GM12878 (cell line): Measurements from ENCODE around the gene INO80. TPM values are rescaled to one million over a fixed set of nuclear protein-coding genes. Genes with fewer than 3 reads are reported as not detected.
"Not testable (repeated sequence)": the region's sequence is repeated elsewhere in the genome, so short reads cannot be mapped to it uniquely, and the experiment has no call there.

Experiments used
- ATAC-seq: fragments of 200-7000 bp; cut with Tn5 transposase; 3 replicates; pipeline ENCODE4 v1.9.1; 2020; ENCODE audit warnings: mild to moderate bottlenecking, moderate library complexity
- BruUV-seq: library from RNA; stranded (reverse); fragments of 400-500 nt; replicated peaks from 2 replicates; lab custom pipeline; 2021; lab: Mats Ljungman, UMichigan
- CTCF ChIA-PET: fragments of 300-600 bp; sonication (Branson Sonifier 250); formaldehyde crosslinking; extraction: SDS; loops from one replicate; lab custom pipeline; 2021; ENCODE audit warnings: inconsistent platforms; lab: Yijun Ruan, JAX
- POLR2A ChIA-PET: fragments of 350-600 bp; formaldehyde crosslinking; extraction: SDS; loops from one replicate; lab custom pipeline; 2021; ENCODE audit warnings: inconsistent platforms; lab: Charles Lee
- RAD21 ChIA-PET: fragments of 300-600 bp; sonication (Branson Sonifier 250); formaldehyde crosslinking; loops from one replicate; lab custom pipeline; 2023; ENCODE audit warnings: antibody characterized with exemption; ENCODE audit not compliant: unreplicated experiment; lab: Charles Lee
- SMC1A ChIA-PET: fragments of 300-600 bp; sonication (Branson Sonifier 250); formaldehyde crosslinking; loops from one replicate; lab custom pipeline; 2023; ENCODE audit not compliant: unreplicated experiment, uncharacterized antibody; lab: Charles Lee
- DNase-seq: peaks from one replicate; pipeline ENCODE4 v3.0.0-alpha.2; 2011; ENCODE audit warnings: low read depth, low spot score
- FAIRE-seq: peaks from 3 replicates; lab custom pipeline; 2011; peaks lifted over from hg19 to GRCh38; lab: Jason Lieb, UNC
- H2AFZ ChIP-seq: 2 replicates; pipeline ENCODE4 v1.6.0; 2011; ENCODE audit warnings: low read depth, low read length, control low read depth; ENCODE audit not compliant: control insufficient read depth
- H3K27ac ChIP-seq: 2 replicates; pipeline ENCODE4 v1.5.1; 2011; ENCODE audit warnings: control low read depth; ENCODE audit not compliant: control insufficient read depth, insufficient read depth
- H3K27me3 ChIP-seq, 2 experiments: replicated peaks in 1 of 2; 2 replicates each; pipeline versions ENCODE4 v1.6.0 to v1.6.1; 2011; ENCODE audit warnings: low read length in 1 of 2; ENCODE audit not compliant: control insufficient read depth in 2 of 2, insufficient read depth in 2 of 2
- H3K36me3 ChIP-seq, 2 experiments: 2 replicates each; pipeline ENCODE4 v1.5.1; 2011; ENCODE audit warnings: low read length in 1 of 2; ENCODE audit not compliant: control insufficient read depth in 2 of 2, insufficient read depth in 2 of 2
- H3K4me1 ChIP-seq: 2 replicates; pipeline ENCODE4 v1.6.1; 2011; ENCODE audit warnings: mild to moderate bottlenecking, low read length, moderate library complexity, mixed read lengths; ENCODE audit not compliant: control insufficient read depth, insufficient read depth
- H3K4me2 ChIP-seq: 2 replicates; pipeline ENCODE4 v1.6.0; 2011; ENCODE audit warnings: control low read depth; ENCODE audit not compliant: control insufficient read depth, insufficient read depth
- H3K4me3 ChIP-seq: fragments of 200-600 bp; sonication (generic); 2 replicates; pipeline ENCODE4 v1.5.1; 2016
- H3K79me2 ChIP-seq: 2 replicates; pipeline ENCODE4 v1.6.0; 2011; ENCODE audit warnings: low read length; ENCODE audit not compliant: control insufficient read depth, insufficient read depth
- H3K9ac ChIP-seq: 2 replicates; pipeline ENCODE4 v1.8.0; 2011; ENCODE audit warnings: low read length, control low read depth, mixed read lengths; ENCODE audit not compliant: control insufficient read depth, insufficient read depth
- H3K9me3 ChIP-seq: replicated peaks from 3 replicates; pipeline ENCODE4 v1.5.1; 2011; ENCODE audit warnings: mild to moderate bottlenecking, low read length; ENCODE audit not compliant: control insufficient read depth, insufficient read depth
- H4K20me1 ChIP-seq: 2 replicates; pipeline ENCODE4 v1.6.0; 2011; ENCODE audit not compliant: control insufficient read depth, insufficient read depth
- EZH2 ChIP-seq: IDR thresholded peaks from 2 replicates; pipeline ENCODE4 v1.6.1; 2012; ENCODE audit warnings: low read depth, mild to moderate bottlenecking, control low read depth, inconsistent platforms, low read length, borderline replicate concordance; ENCODE audit not compliant: control insufficient read depth
- POLR2A ChIP-seq: IDR thresholded peaks from 2 replicates; pipeline ENCODE4 v1.6.1; 2011; ENCODE audit warnings: low read depth, mild to moderate bottlenecking, low read length
- WGBS: methylation state at CpG from one replicate; pipeline ENCODE4 v1.1.6; 2016; ENCODE audit warnings: low lambda C conversion rate; ENCODE audit not compliant: insufficient replicate concordance, insufficient coverage; ENCODE audit errors: missing lambda C conversion rate; 5-methylcytosine and 5-hydroxymethylcytosine counted together
- in situ Hi-C: fragments of 300-500 bp; cut with MboI; formaldehyde crosslinking; loops from 9 replicates; pipeline ENCODE4 v1.14.3; 2018; ENCODE audit warnings: mixed read lengths
- intact Hi-C: fragments of 100-400 bp; cut with micrococcal nuclease; formaldehyde crosslinking; loops from one replicate; pipeline ENCODE4 v1.14.2; 2022; ENCODE audit not compliant: unreplicated experiment
- polyA plus RNA-seq, 11 experiments: library from polyadenylated mRNA; depleted of rRNA in 4 of 11; unstranded in 6 of 11; stranded (reverse) in 5 of 11; fragments of >200 nt; fragmentation: Nextera tagmentation in 4 of 11; fragmentation: Illumina TruSeq in 1 of 11; extraction: Ambion mirVana in 4 of 11; extraction: Trizol in 1 of 11; gene quantifications; 1 replicate in 1 of 11; 2 replicates in 10 of 11; pipeline versions ENCODE4 v1.2.1 to v1.2.3, GENCODE V29; 2011 to 2016; ENCODE audit warnings: inconsistent platforms in 2 of 11, missing spikeins in 2 of 11, low read depth in 1 of 11
- total RNA-seq, 4 experiments: library from RNA; depleted of rRNA in 3 of 4; stranded (reverse); fragments of >200 nt in 3 of 4; fragmentation: Illumina TruSeq in 1 of 4; extraction: Trizol in 1 of 4; gene quantifications; 2 replicates each; pipeline versions ENCODE4 v1.2.1 to v1.2.3, GENCODE V29; 2013 to 2021

Gene INO80
- total and polyA plus RNA-seq, 10 of the 15 experiments (the other 5 are each of a cell fraction or from before 2014, with no cell fraction given), result 4.5 to 25.0 (median 14.2) TPM

GRCh38 chr15:40955141-40955903 lies 160.8 kb downstream of the INO80 start:
- DNase-seq (no peak), FAIRE-seq (no peak), ATAC-seq (no peak)
- Histone ChIP-seq H3K79me2 (no peaks in the 10 kb centered on the region), H3K36me3 (no peaks in the 10 kb centered on the region), H3K27me3 (no peaks in the 10 kb centered on the region), H2AFZ (no peak overlapping the region), H3K4me2 (no peak overlapping the region), H3K4me1 (peaks cover 7% of the 10 kb centered on the region), H3K9ac (no peak overlapping the region), H3K4me3 (no peak overlapping the region), H3K27ac (no peak overlapping the region), H3K9me3 (no peaks in the 10 kb centered on the region), H4K20me1 (no peaks in the 10 kb centered on the region)
- SMC1A ChIA-PET, result no interaction called here
- RAD21 ChIA-PET, result no interaction called here
- in situ Hi-C loops, result no loop called here
- no TSS peak for BruUV-seq
- intact Hi-C loops, result no loop called here
- TF ChIP-seq EZH2 (no peak), POLR2A (peak; percentile 23; the same call in 1 of the 2 replicates)
- CTCF ChIA-PET, result interaction anchor here (0.8 to 4.3 kb wide), 3 partner anchors 9 to 35 kb away, joined by 3 to 37 read pairs (median 3); no protein-coding TSS in a partner anchor
- POLR2A ChIA-PET, result no interaction called here
- WGBS, result 79% methylated on average over 20 of the region's 20 CpGs

- WGBS, result 59% methylated on average over 8 of the region's 8 CpGs
- ChIA-PET SMC1A (interaction anchor here (0.8 to 1.1 kb wide), 2 partner anchors 9 to 28 kb away, joined by 3 read pairs; no protein-coding TSS in a partner anchor), RAD21 (interaction anchor here (1.0 kb wide), 1 partner anchor 114 kb away, joined by 3 read pairs; no protein-coding TSS in a partner anchor), POLR2A (interaction anchor here (0.7 to 0.8 kb wide), 2 partner anchors 49 to 383 kb away, joined by 3 to 4 read pairs; no protein-coding TSS in a partner anchor), CTCF (interaction anchor here (1.1 to 4.3 kb wide), 4 partner anchors 11 to 34 kb away, joined by 3 to 37 read pairs (median 6); no protein-coding TSS in a partner anchor)
- H3K79me2 ChIP-seq, H4K20me1 ChIP-seq, H2AFZ ChIP-seq, in situ Hi-C loops, H3K4me1 ChIP-seq, intact Hi-C loops, DNase-seq, H3K9ac ChIP-seq, BruUV-seq, H3K9me3 ChIP-seq, H3K27ac ChIP-seq, ATAC-seq, H3K27me3 ChIP-seq, H3K36me3 ChIP-seq: not testable (repeated sequence)
- peak overlapping the region; percentile 98; the same call in 1 of the 2 replicates for H3K4me2 ChIP-seq
- FAIRE-seq, result peak; percentile 7
- H3K4me3 ChIP-seq, result peak overlapping the region; percentile 73; the same call in 1 of the 2 replicates
Observed at GRCh38 chr15:40954158-40954848, 161.8 kb downstream of the INO80 start.
